Measurements from ENCODE around the gene CEP83.
"Not testable (repeated sequence)": the region's sequence is repeated elsewhere in the genome, so short reads cannot be mapped to it uniquely, and the experiment has no call there.

CEP83 gene

DNA sequence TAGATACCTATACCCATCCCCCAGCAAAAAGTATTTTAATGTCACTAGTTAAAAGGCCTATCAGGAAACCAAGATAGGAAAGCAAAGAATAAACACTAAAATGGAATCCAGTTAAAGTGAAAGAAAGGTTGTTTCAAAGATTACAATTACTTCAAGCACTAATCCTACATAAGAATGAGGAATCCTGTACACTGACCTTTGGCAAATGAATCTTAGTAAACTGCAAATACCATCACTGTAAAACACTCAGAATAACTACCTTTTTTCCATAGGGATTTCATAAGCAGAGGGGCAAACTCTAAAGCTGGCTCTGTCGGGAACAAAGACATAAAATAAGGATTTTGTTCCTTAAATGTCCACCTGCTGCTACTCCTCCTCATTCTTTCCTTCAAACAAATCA lies 25.9 kb downstream of the CEP83 start:
- Histone ChIP-seq H3K4me3 (ENCODE audit: extremely low read depth, insufficient read depth, low read length, poor library complexity, severe bottlenecking) (no peak overlapping the region), H3K27ac (ENCODE audit: low read depth, low read length, severe bottlenecking) (no peak overlapping the region), H3K36me3 (ENCODE audit: control insufficient read depth, insufficient read depth, low read length) (no peaks in the 10 kb centered on the region), H3K9me3 (ENCODE audit: control insufficient read depth, low read length) (peaks cover 10% of the 10 kb centered on the region), H3K4me1 (ENCODE audit: control insufficient read depth, insufficient read depth, low read length, poor library complexity, severe bottlenecking) (no peaks in the 10 kb centered on the region)
- 83% methylated on average over 1 of the region's 1 CpG; no CpG with 5 or more reads in 1 of the 2 experiments for WGBS, 2 experiments (ENCODE audit: insufficient coverage in 2 of 2)

GRCh38 chr12:94430304-94430703 lies 29.4 kb downstream of the CEP83 start:
- H3K4me1 ChIP-seq (ENCODE audit: control insufficient read depth, insufficient read depth, low read length, poor library complexity, severe bottlenecking) = no peaks in the 10 kb centered on the region
- no peak overlapping the region for H3K4me3 ChIP-seq (ENCODE audit: extremely low read depth, insufficient read depth, low read length, poor library complexity, severe bottlenecking)
- peaks cover 13% of the 10 kb centered on the region for H3K9me3 ChIP-seq (ENCODE audit: control insufficient read depth, low read length)
- peaks cover 3% of the 10 kb centered on the region for H3K36me3 ChIP-seq (ENCODE audit: control insufficient read depth, insufficient read depth, low read length)
- H3K27ac ChIP-seq (ENCODE audit: low read depth, low read length, severe bottlenecking) = no peak overlapping the region

DNA sequence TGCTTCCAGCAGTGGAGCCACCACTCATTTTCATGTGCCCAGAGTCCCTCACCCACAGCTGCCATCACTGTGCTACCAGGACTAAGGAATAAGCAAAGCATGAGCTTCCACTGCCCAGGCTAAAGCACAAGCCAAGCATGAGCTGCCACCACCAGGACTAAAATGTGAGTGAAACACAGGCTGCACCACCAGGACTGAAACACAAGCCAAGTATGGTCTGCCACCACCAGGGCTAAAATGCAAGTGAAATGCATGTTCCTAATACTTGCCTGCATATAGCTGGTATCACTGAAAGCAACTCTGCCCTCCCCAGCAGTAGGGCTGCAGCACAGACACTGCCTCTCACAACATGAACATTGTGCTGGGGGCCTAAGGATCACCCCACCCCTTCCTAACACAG lies 30.0 kb downstream of the CEP83 start:
- peaks cover 15% of the 10 kb centered on the region for H3K9me3 ChIP-seq (ENCODE audit: control insufficient read depth, low read length)
- H3K4me3 ChIP-seq (ENCODE audit: extremely low read depth, insufficient read depth, low read length, poor library complexity, severe bottlenecking) = no peak overlapping the region
- peaks cover 7% of the 10 kb centered on the region for H3K36me3 ChIP-seq (ENCODE audit: control insufficient read depth, insufficient read depth, low read length)
- H3K4me1 ChIP-seq (ENCODE audit: control insufficient read depth, insufficient read depth, low read length, poor library complexity, severe bottlenecking) = no peaks in the 10 kb centered on the region
- H3K27ac ChIP-seq (ENCODE audit: low read depth, low read length, severe bottlenecking) = no peak overlapping the region

- no peak overlapping the region for H3K27ac ChIP-seq (ENCODE audit: low read depth, low read length, severe bottlenecking)
- H3K9me3 ChIP-seq (ENCODE audit: control insufficient read depth, low read length) = peaks cover 15% of the 10 kb centered on the region
- no peaks in the 10 kb centered on the region for H3K4me1 ChIP-seq (ENCODE audit: control insufficient read depth, insufficient read depth, low read length, poor library complexity, severe bottlenecking)
- H3K4me3 ChIP-seq (ENCODE audit: extremely low read depth, insufficient read depth, low read length, poor library complexity, severe bottlenecking) = no peak overlapping the region
- peaks cover 9% of the 10 kb centered on the region for H3K36me3 ChIP-seq (ENCODE audit: control insufficient read depth, insufficient read depth, low read length)
- 74 to 85% methylated on average over 2 of the region's 2 CpGs for WGBS, 2 experiments (ENCODE audit: insufficient coverage in 2 of 2)
These were observed 30.5 kb downstream of the CEP83 start for GRCh38 chr12:94429191-94429590.

- peaks cover 29% of the 10 kb centered on the region for H3K9me3 ChIP-seq (ENCODE audit: control insufficient read depth, low read length)
- H3K27ac ChIP-seq (ENCODE audit: low read depth, low read length, severe bottlenecking) = no peak overlapping the region
These were observed 31.9 kb downstream of the CEP83 start for GRCh38 chr12:94427501-94428381.

DNA sequence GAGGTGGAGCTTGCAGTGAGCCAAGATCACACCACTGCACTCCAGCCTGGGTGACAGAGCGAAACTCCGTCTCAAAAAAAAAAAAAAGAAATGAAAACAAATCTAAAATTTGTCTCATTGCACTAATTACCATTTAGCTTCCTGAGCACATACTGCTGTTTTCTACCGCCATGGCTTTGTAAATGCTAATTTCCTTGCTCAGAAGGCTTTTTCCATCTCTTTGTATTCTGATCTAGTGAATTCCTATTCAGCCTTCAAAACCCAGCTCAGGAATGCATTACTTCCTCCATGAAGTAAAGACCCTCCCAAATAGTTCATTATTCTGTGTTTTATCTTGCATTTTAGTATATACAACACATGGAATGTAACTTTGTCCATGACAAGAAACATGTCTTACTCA lies 33.6 kb downstream of the CEP83 start:
- Histone ChIP-seq H3K27ac (ENCODE audit: low read depth, low read length, severe bottlenecking) (no peak overlapping the region), H3K4me3 (ENCODE audit: extremely low read depth, insufficient read depth, low read length, poor library complexity, severe bottlenecking) (no peak overlapping the region), H3K9me3 (ENCODE audit: control insufficient read depth, low read length) (peaks cover 46% of the 10 kb centered on the region), H3K36me3 (ENCODE audit: control insufficient read depth, insufficient read depth, low read length) (peaks cover 21% of the 10 kb centered on the region), H3K4me1 (ENCODE audit: control insufficient read depth, insufficient read depth, low read length, poor library complexity, severe bottlenecking) (no peaks in the 10 kb centered on the region)
- 71 to 88% methylated on average over 1 to 2 of the region's 3 CpGs for WGBS, 2 experiments (ENCODE audit: insufficient coverage in 2 of 2)

More at GRCh38 chr12:94427501-94428381, 31.9 kb downstream of the CEP83 start:
- no peaks in the 10 kb centered on the region for H3K4me1 ChIP-seq (ENCODE audit: control insufficient read depth, insufficient read depth, low read length, poor library complexity, severe bottlenecking)
- no peak overlapping the region for H3K4me3 ChIP-seq (ENCODE audit: extremely low read depth, insufficient read depth, low read length, poor library complexity, severe bottlenecking)
- H3K36me3 ChIP-seq (ENCODE audit: control insufficient read depth, insufficient read depth, low read length) = peaks cover 15% of the 10 kb centered on the region
- WGBS, 2 experiments (ENCODE audit: insufficient coverage in 2 of 2) = 67 to 71% methylated on average over 1 of the region's 3 CpGs

DNA sequence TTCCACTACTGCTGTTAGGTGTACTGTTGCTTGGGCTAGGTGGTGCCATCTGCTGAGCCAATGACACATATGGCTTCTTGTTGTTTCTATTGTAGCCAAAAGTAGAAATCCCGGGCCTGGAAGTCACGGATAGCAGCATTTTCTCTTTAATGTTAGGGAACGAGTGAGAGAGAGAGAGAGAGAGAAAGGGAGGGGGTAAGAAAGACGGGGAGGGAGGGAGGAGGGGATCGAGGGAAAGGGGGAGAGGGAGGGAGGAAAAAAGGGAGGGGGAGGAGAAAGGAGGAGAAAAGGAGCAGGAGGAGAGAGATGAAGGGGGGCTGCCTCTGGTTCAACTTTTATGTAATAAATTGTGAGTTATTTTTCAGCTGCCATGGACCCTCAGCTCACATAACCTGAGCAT lies 34.8 kb downstream of the CEP83 start:
- H3K36me3 ChIP-seq (ENCODE audit: control insufficient read depth, insufficient read depth, low read length) = peaks cover 21% of the 10 kb centered on the region
- H3K27ac ChIP-seq (ENCODE audit: low read depth, low read length, severe bottlenecking); H3K4me1 ChIP-seq (ENCODE audit: control insufficient read depth, insufficient read depth, low read length, poor library complexity, severe bottlenecking): not testable (repeated sequence)
- WGBS, 2 experiments (ENCODE audit: insufficient coverage in 2 of 2) = 94 to 97% methylated on average over 3 to 5 of the region's 5 CpGs
- peak overlapping the region; percentile 23 for H3K4me3 ChIP-seq (ENCODE audit: extremely low read depth, insufficient read depth, low read length, poor library complexity, severe bottlenecking)
- H3K9me3 ChIP-seq (ENCODE audit: control insufficient read depth, low read length) = peaks cover 44% of the 10 kb centered on the region

GRCh38 chr12:94421868-94422740 lies 37.6 kb downstream of the CEP83 start:
- Histone ChIP-seq H3K4me3 (ENCODE audit: extremely low read depth, insufficient read depth, low read length, poor library complexity, severe bottlenecking) (no peak overlapping the region), H3K9me3 (ENCODE audit: control insufficient read depth, low read length) (peaks cover 36% of the 10 kb centered on the region), H3K4me1 (ENCODE audit: control insufficient read depth, insufficient read depth, low read length, poor library complexity, severe bottlenecking) (no peaks in the 10 kb centered on the region), H3K36me3 (ENCODE audit: control insufficient read depth, insufficient read depth, low read length) (peaks cover 21% of the 10 kb centered on the region), H3K27ac (ENCODE audit: low read depth, low read length, severe bottlenecking) (no peak overlapping the region)
- 100% methylated on average over 2 of the region's 5 CpGs for WGBS, 2 experiments (ENCODE audit: insufficient coverage in 2 of 2)

DNA sequence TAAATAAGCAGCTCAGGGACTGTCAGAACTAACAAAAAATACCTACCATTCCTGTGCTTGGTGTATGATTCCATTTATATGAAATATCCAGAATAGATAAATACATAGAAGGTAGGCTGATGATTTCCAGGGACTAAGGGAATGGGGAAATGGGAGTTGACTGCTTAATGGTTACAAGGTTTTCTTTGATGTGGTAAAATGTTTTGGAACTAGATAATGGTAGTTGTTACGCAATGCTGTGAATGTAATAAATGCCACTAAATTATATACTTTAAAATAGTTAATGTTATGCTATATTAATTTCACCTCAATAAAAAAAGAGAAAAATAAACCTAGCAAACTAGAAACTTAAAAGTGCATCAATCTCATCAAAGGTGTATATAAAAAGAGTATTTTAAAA lies 41.1 kb downstream of the CEP83 start:
- H3K27ac ChIP-seq (ENCODE audit: low read depth, low read length, severe bottlenecking) = no peak overlapping the region
- WGBS, 2 experiments (ENCODE audit: insufficient coverage in 2 of 2) = no CpG with 5 or more reads among the region's 1 CpG
- H3K9me3 ChIP-seq (ENCODE audit: control insufficient read depth, low read length) = peaks cover 25% of the 10 kb centered on the region
- H3K4me1 ChIP-seq (ENCODE audit: control insufficient read depth, insufficient read depth, low read length, poor library complexity, severe bottlenecking) = no peaks in the 10 kb centered on the region
- H3K4me3 ChIP-seq (ENCODE audit: extremely low read depth, insufficient read depth, low read length, poor library complexity, severe bottlenecking) = no peak overlapping the region
- H3K36me3 ChIP-seq (ENCODE audit: control insufficient read depth, insufficient read depth, low read length) = peaks cover 7% of the 10 kb centered on the region

DNA sequence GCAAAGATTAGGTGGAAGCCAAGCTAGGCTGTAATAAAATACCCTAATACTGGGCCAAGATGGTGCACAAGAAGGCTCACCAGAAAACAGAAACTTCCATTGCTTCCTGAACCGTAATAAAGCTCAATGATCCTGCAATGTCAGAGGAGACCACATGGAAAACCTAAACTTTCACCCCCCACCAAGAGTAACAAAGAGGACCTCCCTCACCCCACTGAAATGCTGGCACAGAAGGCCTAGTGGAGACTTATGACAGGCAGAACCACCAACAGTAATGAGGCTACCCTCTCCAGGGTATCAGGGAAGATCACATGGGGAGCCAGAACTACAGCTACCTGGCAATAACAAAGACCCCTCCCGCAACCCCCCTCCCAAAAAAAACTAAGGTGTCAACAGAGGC lies 43.1 kb downstream of the CEP83 start:
- H3K27ac ChIP-seq (ENCODE audit: low read depth, low read length, severe bottlenecking) = no peak overlapping the region
- H3K36me3 ChIP-seq (ENCODE audit: control insufficient read depth, insufficient read depth, low read length) = no peaks in the 10 kb centered on the region
- 80% methylated on average over 1 of the region's 2 CpGs; no CpG with 5 or more reads in 1 of the 2 experiments for WGBS, 2 experiments (ENCODE audit: insufficient coverage in 2 of 2)

GRCh38 chr12:94415066-94415465 lies 44.6 kb downstream of the CEP83 start:
- no peak overlapping the region for H3K27ac ChIP-seq (ENCODE audit: low read depth, low read length, severe bottlenecking)
- no peaks in the 10 kb centered on the region for H3K4me1 ChIP-seq (ENCODE audit: control insufficient read depth, insufficient read depth, low read length, poor library complexity, severe bottlenecking)
- no peaks in the 10 kb centered on the region for H3K36me3 ChIP-seq (ENCODE audit: control insufficient read depth, insufficient read depth, low read length)
- no peak overlapping the region for H3K4me3 ChIP-seq (ENCODE audit: extremely low read depth, insufficient read depth, low read length, poor library complexity, severe bottlenecking)
- H3K9me3 ChIP-seq (ENCODE audit: control insufficient read depth, low read length) = no peaks in the 10 kb centered on the region

More for the DNA sequence above, 43.1 kb downstream of the CEP83 start:
- no peak overlapping the region for H3K4me3 ChIP-seq (ENCODE audit: extremely low read depth, insufficient read depth, low read length, poor library complexity, severe bottlenecking)
- no peaks in the 10 kb centered on the region for H3K4me1 ChIP-seq (ENCODE audit: control insufficient read depth, insufficient read depth, low read length, poor library complexity, severe bottlenecking)
- H3K9me3 ChIP-seq (ENCODE audit: control insufficient read depth, low read length) = peaks cover 6% of the 10 kb centered on the region

Measured in mesodermal cell (in vitro differentiated cells).